HepG2 (cell line): ENCODE results near the gene HSPB9. TPM values are rescaled to one million over a fixed set of nuclear protein-coding genes. Genes with fewer than 3 reads are reported as not detected.

Source experiments
- CCAR2 ChIP-seq: fragments of 200-400 bp; formaldehyde crosslinking; optimal IDR thresholded peaks from 2 replicates; pipeline ENCODE3; 2018; ENCODE audit warnings: low read depth, mild to moderate bottlenecking, low read length, moderate library complexity
- EP300 ChIP-seq, 3 experiments: sonication (generic) in 1 of 3; formaldehyde crosslinking in 1 of 3; IDR thresholded peaks; 2 replicates each; pipeline versions ENCODE4 v1.5.1 to v1.6.1; 2011 to 2020; ENCODE audit warnings: low read depth in 2 of 3, low read length in 2 of 3, borderline replicate concordance in 1 of 3, improper control_type of control experiment in 1 of 3, mild to moderate bottlenecking in 1 of 3, missing genetic modification reagents in 1 of 3, moderate library complexity in 1 of 3
- NR3C1 ChIP-seq: sonication (generic); formaldehyde crosslinking; IDR thresholded peaks from 2 replicates; pipeline ENCODE4 v1.4.0; 2020; ENCODE audit warnings: missing genetic modification reagents
- RBFOX2 ChIP-seq: fragments of 200-400 bp; formaldehyde crosslinking; IDR thresholded peaks from 2 replicates; pipeline ENCODE4 v1.6.1; 2017; ENCODE audit warnings: low read depth, mild to moderate bottlenecking, low read length
- ZNF20 ChIP-seq: sonication (generic); formaldehyde crosslinking; IDR thresholded peaks from 2 replicates; pipeline ENCODE4 v1.4.0; 2020; ENCODE audit warnings: mild to moderate bottlenecking, moderate library complexity, missing genetic modification reagents
- ZNF230 ChIP-seq: sonication (generic); formaldehyde crosslinking; IDR thresholded peaks from 2 replicates; pipeline ENCODE4 v1.4.0; 2020; ENCODE audit warnings: mild to moderate bottlenecking, missing genetic modification reagents
- ZNF558 ChIP-seq: sonication (generic); formaldehyde crosslinking; IDR thresholded peaks from 2 replicates; pipeline ENCODE4 v1.9.0; 2022; ENCODE audit warnings: mild to moderate bottlenecking, missing genetic modification reagents, borderline replicate concordance
- polyA plus RNA-seq, 8 experiments: library from polyadenylated mRNA; depleted of rRNA in 3 of 8; stranded (reverse) in 7 of 8; unstranded in 1 of 8; fragments of >200 nt; fragmentation: Illumina TruSeq in 4 of 8; extraction: Trizol in 4 of 8; gene quantifications; 2 replicates each; pipeline versions ENCODE4 v1.2.1 to v1.2.3, GENCODE V29; 2011 to 2016; ENCODE audit warnings: low read depth in 4 of 8, missing spikeins in 1 of 8, mixed read lengths in 1 of 8; ENCODE audit not compliant: insufficient read depth in 1 of 8
- total RNA-seq, 5 experiments: library from RNA; depleted of rRNA; stranded (reverse); fragments of >200 nt; fragmentation: Illumina TruSeq; extraction: Trizol; gene quantifications; 2 replicates each; pipeline ENCODE4 v1.2.3, GENCODE V29; 2016; ENCODE audit warnings: low read depth in 1 of 5
- TF ChIP-seq, protein P1 (sequence below): sonication (generic); formaldehyde crosslinking; IDR thresholded peaks from 2 replicates; pipeline ENCODE4 v1.5.0; 2020; ENCODE audit warnings: mild to moderate bottlenecking, missing genetic modification reagents
- TF ChIP-seq, protein P2 (sequence below): sonication (generic); formaldehyde crosslinking; IDR thresholded peaks from 2 replicates; pipeline ENCODE4 v1.4.0; 2020; ENCODE audit warnings: mild to moderate bottlenecking, low read depth, missing genetic modification reagents
- TF ChIP-seq, protein P3 (sequence below): sonication (generic); formaldehyde crosslinking; IDR thresholded peaks from 2 replicates; pipeline ENCODE4; 2020; ENCODE audit warnings: missing genetic modification reagents, mild to moderate bottlenecking, borderline replicate concordance
- TF ChIP-seq, protein P4 (sequence below): sonication (generic); formaldehyde crosslinking; IDR thresholded peaks from one replicate; pipeline ENCODE4 v1.5.1; 2020; ENCODE audit warnings: mild to moderate bottlenecking, missing genetic modification reagents; ENCODE audit errors: not compliant biosample characterization

Gene HSPB9
- total and polyA plus RNA-seq, 2 of the 13 experiments (the other 11 are each of a cell fraction or from before 2014, with no cell fraction given), result 0.05 to 0.24 TPM

DNA sequence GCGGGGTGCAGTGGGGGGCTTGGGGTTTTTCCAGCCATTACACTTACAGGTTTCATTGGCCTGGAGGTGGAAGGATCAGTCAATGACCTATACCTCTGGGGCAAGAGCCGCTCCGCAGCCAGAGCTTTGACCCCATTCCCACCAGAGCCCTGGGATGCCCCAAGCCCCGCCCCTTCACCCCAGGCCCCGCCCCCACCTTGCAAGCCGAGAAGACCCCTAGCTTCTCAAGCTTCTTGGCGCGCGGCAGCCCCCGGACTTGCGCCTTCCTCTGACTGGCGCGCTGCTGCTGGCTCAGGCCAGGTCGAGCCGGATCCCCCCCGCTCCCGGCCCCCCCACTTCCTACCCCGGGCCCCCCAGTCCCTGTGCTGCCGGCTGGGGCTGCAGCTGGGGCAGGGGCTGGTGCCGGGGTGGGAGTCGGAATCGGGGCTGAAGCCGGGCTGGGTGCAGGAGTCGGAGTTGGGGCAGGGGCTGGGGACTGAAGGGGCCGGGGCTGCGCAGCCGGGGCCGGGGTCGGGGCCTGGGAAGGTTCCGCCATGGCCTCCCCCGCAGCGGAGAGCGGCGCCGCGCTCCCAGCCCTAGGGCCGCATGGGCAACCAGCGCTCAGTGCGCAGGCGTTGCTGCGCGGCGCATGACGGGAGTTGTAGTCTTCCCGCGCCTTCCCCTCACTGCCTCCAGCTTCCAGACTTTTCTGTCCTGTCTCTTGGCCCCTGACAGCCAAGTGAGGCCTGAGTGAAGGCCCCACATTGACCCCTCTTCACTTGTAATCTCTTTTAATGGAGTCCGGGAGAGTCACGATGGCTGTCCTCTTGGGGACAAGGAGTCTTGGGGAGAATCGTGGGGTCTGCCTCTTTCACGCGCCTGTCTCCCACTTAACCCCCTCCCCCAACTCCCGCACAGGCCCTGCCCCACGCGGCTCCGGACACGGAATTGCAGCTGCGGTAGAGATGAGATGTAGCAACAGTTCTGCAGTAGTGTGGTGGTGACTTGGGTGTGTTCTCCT, 1.5 kb upstream of the HSPB9 start, which contains the start of gene KAT2A (continued):
- TF ChIP-seq, protein P1, sequence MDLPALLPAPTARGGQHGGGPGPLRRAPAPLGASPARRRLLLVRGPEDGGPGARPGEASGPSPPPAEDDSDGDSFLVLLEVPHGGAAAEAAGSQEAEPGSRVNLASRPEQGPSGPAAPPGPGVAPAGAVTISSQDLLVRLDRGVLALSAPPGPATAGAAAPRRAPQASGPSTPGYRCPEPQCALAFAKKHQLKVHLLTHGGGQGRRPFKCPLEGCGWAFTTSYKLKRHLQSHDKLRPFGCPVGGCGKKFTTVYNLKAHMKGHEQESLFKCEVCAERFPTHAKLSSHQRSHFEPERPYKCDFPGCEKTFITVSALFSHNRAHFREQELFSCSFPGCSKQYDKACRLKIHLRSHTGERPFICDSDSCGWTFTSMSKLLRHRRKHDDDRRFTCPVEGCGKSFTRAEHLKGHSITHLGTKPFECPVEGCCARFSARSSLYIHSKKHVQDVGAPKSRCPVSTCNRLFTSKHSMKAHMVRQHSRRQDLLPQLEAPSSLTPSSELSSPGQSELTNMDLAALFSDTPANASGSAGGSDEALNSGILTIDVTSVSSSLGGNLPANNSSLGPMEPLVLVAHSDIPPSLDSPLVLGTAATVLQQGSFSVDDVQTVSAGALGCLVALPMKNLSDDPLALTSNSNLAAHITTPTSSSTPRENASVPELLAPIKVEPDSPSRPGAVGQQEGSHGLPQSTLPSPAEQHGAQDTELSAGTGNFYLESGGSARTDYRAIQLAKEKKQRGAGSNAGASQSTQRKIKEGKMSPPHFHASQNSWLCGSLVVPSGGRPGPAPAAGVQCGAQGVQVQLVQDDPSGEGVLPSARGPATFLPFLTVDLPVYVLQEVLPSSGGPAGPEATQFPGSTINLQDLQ (CRISPR knock-in tag), result no peak
- TF ChIP-seq CCAR2, result no peak
- TF ChIP-seq ZNF20 (CRISPR knock-in tag), result no peak
- TF ChIP-seq EP300 (IDR thresholded peaks at IDR 0.05; ENCODE audit: low read depth in 2 of 2, low read length in 2 of 2), result peak in 1 of 2 experiments; percentile 46; a peak in 2 of 4 replicates
- peak; percentile 59; the same call in 1 of the 2 replicates for TF ChIP-seq EP300 (CRISPR knock-in tag; IDR thresholded peaks at IDR 0.05; ENCODE audit: borderline replicate concordance)
- no peak for TF ChIP-seq ZNF558 (CRISPR knock-in tag)
- TF ChIP-seq, protein P2, sequence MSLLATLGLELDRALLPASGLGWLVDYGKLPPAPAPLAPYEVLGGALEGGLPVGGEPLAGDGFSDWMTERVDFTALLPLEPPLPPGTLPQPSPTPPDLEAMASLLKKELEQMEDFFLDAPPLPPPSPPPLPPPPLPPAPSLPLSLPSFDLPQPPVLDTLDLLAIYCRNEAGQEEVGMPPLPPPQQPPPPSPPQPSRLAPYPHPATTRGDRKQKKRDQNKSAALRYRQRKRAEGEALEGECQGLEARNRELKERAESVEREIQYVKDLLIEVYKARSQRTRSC (CRISPR knock-in tag), result no peak
- TF ChIP-seq, protein P3, sequence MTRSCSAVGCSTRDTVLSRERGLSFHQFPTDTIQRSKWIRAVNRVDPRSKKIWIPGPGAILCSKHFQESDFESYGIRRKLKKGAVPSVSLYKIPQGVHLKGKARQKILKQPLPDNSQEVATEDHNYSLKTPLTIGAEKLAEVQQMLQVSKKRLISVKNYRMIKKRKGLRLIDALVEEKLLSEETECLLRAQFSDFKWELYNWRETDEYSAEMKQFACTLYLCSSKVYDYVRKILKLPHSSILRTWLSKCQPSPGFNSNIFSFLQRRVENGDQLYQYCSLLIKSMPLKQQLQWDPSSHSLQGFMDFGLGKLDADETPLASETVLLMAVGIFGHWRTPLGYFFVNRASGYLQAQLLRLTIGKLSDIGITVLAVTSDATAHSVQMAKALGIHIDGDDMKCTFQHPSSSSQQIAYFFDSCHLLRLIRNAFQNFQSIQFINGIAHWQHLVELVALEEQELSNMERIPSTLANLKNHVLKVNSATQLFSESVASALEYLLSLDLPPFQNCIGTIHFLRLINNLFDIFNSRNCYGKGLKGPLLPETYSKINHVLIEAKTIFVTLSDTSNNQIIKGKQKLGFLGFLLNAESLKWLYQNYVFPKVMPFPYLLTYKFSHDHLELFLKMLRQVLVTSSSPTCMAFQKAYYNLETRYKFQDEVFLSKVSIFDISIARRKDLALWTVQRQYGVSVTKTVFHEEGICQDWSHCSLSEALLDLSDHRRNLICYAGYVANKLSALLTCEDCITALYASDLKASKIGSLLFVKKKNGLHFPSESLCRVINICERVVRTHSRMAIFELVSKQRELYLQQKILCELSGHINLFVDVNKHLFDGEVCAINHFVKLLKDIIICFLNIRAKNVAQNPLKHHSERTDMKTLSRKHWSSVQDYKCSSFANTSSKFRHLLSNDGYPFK (CRISPR knock-in tag), result no peak
- TF ChIP-seq ZNF230, result no peak
- TF ChIP-seq RBFOX2, result peak; percentile 85
- TF ChIP-seq NR3C1, result no peak
- TF ChIP-seq, protein P4, sequence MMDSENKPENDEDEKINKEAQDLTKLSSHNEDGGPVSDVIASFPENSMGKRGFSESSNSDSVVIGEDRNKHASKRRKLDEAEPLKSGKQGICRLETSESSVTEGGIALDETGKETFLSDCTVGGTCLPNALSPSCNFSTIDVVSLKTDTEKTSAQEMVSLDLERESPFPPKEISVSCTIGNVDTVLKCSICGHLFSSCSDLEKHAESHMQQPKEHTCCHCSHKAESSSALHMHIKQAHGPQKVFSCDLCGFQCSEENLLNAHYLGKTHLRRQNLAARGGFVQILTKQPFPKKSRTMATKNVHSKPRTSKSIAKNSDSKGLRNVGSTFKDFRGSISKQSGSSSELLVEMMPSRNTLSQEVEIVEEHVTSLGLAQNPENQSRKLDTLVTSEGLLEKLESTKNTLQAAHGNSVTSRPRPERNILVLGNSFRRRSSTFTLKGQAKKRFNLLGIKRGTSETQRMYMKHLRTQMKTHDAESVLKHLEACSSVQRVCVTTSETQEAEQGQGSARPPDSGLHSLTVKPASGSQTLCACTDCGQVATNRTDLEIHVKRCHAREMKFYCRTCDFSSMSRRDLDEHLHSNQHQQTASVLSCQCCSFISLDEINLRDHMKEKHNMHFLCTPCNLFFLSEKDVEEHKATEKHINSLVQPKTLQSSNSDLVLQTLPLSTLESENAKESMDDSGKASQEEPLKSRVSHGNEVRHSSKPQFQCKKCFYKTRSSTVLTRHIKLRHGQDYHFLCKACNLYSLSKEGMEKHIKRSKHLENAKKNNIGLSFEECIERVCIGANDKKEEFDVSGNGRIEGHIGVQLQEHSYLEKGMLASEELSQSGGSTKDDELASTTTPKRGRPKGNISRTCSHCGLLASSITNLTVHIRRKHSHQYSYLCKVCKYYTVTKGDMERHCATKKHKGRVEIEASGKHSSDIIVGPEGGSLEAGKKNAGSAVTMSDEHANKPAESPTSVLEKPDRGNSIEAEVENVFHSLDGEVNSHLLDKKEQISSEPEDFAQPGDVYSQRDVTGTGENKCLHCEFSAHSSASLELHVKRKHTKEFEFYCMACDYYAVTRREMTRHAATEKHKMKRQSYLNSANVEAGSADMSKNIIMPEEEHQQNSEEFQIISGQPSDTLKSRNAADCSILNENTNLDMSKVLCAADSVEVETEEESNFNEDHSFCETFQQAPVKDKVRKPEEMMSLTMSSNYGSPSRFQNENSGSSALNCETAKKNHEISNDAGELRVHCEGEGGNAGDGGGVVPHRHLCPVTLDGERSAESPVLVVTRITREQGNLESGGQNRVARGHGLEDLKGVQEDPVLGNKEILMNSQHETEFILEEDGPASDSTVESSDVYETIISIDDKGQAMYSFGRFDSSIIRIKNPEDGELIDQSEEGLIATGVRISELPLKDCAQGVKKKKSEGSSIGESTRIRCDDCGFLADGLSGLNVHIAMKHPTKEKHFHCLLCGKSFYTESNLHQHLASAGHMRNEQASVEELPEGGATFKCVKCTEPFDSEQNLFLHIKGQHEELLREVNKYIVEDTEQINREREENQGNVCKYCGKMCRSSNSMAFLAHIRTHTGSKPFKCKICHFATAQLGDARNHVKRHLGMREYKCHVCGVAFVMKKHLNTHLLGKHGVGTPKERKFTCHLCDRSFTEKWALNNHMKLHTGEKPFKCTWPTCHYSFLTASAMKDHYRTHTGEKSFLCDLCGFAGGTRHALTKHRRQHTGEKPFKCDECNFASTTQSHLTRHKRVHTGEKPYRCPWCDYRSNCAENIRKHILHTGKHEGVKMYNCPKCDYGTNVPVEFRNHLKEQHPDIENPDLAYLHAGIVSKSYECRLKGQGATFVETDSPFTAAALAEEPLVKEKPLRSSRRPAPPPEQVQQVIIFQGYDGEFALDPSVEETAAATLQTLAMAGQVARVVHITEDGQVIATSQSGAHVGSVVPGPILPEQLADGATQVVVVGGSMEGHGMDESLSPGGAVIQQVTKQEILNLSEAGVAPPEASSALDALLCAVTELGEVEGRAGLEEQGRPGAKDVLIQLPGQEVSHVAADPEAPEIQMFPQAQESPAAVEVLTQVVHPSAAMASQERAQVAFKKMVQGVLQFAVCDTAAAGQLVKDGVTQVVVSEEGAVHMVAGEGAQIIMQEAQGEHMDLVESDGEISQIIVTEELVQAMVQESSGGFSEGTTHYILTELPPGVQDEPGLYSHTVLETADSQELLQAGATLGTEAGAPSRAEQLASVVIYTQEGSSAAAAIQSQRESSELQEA (CRISPR knock-in tag), result no peak
